Globus pallidus (tissue), 1 donor: Measurements from ENCODE around the gene MYO3B.
"Not testable (repeated sequence)": the region's sequence is repeated elsewhere in the genome, so short reads cannot be mapped to it uniquely, and the experiment has no call there.

Experiments
- DNase-seq: peaks from one replicate; pipeline ENCODE4 v3.0.0-alpha.2; 2015; ENCODE audit warnings: low spot score

The MYO3B gene

DNA sequence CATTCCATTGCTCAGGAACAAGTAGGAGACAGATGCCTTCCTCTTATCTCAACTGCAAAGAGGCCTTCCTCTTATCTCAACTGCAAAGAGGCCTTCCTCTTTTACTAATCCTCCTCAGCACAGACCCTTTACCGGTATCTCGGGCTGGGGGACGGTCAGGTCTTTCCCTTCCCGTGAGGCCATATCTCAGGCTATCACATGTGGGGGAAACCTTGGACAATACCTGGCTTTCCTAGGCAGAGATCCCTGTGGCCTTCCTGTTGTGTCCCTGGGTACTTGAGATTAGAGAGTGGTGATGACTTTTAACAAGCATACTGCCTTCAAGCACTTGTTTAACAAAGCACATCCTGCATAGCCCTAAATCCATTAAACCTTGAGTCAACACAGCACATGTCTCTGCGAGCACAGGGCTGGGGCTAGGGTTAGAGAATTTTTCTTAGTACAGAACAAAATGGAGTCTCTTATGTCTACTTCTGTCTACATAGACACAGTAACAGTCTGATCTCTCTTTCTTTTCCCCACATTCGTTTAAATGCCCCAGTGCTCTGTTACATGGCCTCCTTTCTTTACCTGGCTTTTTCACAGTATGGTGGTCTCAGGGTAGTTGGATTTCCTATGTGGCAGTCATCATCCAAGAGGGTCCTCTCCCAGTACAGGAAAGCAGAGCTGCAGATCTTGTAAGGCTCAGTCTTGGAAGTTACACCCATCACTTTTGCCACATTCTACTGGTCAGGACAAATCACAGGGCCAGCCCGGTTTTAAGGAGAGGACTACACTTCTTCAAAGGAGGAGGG is 86.0 kb downstream of the MYO3B start:
- not testable (repeated sequence) for DNase-seq

DNA sequence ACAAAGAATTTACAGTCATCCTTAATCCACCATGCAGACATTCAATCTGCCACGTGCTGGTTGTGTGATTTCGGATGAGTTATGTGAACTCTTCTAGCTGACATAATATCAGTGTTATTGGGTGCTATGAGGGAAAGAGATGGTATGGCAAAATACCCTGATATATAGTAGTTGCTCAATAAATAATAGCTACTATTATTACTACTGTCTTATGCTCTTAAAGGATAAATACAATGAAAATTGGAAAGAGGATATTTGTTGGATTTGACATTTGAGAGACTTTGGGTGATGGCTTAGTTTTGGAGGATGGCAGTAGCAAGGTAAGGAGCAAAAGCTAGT is 86.5 kb downstream of the MYO3B start:
- no peak for DNase-seq

DNA sequence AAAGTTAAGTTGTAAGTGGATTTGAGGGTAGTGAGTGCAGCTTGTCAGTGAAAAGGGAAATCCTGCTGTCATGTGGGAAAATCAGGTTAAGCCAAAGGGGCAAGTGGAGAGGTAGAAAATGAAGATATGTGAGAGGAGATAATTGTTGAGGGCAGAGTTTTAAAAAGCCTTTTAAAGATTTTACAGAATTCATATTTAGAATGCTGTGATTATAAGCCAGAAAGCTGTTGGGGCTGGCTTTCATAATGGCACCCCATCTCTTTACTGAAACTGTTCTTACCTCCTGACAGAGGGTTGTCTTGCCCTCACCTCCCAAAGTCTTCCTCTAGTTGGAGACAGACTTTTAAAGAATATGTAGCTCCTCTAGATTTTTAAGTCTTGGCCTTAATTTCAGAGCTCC is 86.9 kb downstream of the MYO3B start:
- no peak for DNase-seq

DNA sequence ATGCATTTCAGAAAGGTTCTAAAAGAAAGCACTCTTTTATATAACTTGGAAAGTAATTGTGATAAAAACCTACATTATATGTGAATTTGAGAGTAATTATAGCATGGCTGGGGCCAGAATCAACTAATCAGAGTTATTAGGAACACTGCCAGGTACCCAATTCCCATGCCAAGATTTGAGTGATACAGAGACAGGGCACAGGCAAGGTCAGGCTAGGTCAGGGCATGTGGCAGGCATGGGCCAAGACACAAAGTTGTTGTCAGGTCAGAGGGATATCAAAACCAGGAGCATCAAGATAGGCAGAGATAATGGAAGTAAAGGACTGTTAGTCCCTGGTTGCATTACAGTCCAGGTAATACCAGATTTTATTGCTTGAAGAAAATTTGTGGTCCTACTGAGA is 87.4 kb downstream of the MYO3B start:
- no peak for DNase-seq

DNA sequence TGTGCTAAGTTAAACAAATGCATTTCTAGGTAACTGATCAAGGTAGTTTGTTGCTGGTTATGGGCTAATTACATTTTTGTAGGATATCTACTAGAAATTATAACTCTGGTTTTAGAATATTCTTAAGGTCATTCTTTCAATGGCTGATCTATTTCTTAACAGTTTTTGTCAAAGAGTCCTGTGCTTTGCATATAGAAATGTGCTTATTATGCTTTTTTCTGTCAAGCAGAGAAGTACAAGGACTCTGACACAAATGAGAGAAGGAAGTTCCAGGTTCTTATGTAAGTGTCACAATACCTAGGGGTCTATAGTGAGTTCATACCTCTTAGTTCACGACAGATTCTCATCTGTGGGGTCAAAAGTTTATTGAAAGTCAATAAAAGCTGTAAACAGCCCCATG is 88.4 kb downstream of the MYO3B start:
- DNase-seq = no peak

DNA sequence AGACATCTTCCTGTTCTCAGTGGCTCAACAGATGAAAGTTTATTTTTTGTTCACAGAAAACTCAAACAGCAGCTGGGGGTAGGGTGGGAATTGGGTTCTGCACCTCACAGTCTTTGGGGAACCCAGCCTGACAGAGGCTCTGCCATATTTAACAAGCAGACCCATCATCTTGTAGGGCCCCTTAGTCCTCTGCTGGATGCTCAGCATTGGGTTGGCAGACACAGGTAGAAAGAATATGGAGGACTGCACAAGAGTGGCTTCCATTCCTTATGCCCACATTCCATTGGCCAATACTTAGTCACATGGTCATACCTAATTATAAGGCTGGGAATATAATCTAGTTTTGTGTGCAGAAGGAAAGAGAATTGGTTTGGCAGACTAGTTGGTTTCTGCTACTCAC is 89.1 kb downstream of the MYO3B start:
- DNase-seq = no peak

DNA sequence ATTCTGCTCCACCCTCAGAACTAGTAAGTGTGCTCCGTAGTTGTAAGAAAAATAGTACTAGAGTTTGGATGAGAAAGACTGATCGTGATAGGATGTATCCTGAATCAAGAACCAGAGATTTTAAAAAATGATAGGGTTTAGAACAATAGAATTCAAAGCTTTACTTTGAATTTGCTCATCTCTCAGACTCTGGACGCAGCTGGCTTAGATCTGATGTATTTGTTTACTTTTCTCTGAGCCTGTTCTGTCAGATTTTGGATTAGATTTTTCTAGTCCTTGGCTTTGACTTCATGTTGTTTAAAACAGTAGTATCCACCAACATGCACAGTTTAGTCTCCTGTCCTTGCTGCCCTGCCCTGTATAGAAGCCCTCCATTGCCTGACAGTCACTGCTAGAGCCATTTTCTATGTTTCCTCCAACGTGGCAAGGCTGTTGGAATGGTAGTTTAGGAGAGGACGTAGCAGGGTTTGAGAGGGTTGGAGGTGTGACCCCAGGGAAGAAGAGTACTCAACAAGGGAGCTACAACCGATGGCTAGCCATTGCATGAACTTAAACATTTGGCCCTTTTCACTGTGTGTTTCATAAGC is 92.4 kb downstream of the MYO3B start:
- no peak for DNase-seq

DNA sequence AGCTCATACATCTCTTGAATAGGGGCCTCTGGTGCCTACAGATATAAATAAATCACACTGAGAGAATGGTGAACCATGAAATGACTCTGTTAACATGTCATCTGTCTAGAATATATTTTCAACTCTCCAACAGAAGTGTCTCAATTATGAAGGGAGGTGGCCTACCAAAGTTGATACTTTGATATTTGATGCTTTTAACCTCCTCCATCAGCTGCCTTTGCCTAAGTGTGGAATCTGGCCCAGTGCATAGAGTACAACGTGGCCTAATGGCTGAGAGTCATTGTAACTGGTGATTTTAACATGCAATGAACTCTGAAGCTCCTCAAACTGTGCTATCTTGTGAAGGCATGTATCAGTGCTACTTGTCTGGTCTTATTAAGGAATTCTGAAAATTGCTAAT is 93.4 kb downstream of the MYO3B start:
- DNase-seq = no peak

DNA sequence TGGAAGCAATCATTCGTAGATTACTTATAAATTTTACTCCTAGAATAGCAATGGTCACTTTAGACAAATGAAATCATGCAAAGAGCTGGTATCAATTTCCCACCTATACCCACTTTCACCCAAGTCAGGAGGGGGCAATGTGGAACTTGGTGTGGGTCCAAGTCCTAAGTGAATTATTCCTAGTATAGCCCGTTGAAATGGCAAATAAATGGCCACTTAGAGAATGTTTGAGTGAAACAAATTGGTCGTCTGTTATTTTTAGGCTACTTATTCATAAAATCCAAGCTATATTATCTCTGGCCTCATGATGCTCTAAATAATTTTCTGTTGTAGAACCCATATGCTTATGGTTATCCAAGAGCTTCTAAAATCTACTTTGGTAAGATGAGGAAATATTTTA is 98.1 kb downstream of the MYO3B start:
- DNase-seq = no peak

DNA sequence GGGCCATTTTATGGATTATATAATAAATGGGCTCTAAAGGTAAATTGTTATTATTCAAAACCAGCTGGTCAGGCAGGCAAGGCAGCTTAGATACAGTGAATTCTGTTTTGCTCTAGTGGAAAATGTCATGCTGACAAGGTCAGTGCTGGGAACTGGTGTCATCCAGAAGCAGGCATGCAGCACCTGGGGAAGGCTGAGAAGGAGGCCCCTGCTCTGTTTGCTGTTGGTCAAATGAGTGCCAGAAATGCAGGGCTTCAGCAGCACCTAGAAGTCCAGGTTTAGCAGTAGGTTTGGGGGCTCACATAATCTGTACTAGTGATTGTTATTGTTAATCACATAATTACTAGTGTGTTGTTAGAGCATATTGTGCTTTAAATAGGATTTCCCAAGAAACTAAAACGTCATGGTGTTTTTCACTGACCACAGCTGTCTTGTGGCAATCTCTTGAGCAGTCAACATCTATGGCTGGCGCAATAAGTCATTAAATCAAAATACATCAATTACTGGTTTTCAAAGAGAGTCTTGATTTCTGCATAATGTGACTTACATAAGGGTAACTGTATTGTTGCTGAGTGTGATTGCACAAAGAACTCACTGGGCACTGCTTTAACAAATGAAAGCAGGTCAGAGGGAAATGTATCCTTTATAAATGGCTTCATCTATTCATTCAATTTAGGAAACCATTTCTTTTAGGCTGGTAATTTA is 99.1 kb downstream of the MYO3B start:
- no peak for DNase-seq

DNA sequence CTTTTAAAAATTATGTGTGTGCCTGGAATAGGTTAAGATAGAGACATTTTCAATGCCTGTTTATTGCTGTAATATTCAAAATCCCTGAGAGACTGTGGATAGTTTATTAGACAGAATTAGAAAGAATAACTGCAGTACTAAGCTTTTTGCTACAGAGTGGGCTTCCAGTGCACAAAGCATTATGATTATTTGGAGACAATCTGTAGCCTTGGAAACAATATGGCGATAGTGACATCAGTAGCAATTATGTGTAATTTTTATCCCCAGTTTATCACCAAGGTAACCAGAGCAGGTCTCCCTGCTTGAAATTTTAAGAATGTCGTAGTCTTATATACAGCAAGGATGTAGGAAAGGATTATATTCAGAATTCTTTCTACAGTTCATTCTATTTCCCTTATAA is 100.0 kb downstream of the MYO3B start:
- no peak for DNase-seq

DNA sequence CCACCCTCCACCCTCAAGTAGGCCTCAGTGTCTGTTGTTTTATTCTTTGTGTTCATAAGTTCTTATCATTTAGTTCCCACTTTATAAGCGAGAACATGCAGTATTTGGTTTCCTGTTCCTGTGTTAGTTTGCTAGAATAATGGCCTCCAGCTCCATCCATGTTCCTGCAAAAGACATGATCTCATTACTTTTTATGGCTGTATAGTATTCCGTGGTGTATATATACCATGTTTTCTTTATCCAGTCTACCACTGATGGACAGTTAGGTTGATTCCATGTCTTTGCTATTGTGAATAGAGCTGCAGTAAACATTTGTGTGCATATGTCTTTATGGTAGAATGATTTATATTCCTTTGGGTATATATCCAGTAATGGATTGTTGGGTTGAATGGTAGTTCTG is 101.7 kb downstream of the MYO3B start:
- DNase-seq = not testable (repeated sequence)

DNA sequence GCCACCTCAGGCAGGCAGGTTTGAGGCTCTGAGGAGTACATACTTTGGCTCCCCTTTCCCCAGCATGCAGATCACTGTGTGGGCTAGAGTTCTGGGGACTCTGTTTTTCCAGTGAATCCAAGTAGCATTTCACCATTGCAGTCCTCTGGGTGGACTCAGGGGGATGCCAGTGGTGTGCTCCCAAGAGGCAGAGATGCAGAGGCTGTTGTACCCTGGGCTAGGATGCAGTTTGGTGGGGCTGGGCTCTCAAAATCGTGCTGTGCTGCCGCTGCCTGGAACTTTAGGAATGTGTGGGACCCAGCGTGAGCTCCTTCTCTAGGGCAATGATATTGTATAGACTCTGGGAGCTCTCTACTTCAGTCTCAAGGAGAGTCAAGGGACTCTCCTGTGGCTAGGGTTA is 104.9 kb downstream of the MYO3B start:
- DNase-seq = no peak

DNA sequence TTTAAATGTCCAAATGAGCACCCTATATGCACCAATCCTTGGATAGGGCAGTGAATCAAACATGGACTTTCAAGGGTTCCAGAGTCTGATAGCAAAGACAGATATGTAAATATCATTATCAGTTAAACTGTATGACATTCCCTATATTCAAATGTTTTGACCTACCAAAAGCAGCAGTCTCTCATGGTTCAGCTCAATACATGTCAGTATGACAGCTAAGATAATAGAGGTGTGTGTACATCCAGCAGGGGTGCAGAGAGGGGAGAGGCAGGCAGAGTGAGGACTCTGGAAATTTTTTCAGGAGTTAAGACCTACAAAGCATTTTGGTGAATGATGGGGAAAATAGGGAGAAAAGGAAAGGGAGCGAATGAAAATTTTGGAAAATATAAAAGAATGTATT is 106.3 kb downstream of the MYO3B start:
- DNase-seq = no peak

DNA sequence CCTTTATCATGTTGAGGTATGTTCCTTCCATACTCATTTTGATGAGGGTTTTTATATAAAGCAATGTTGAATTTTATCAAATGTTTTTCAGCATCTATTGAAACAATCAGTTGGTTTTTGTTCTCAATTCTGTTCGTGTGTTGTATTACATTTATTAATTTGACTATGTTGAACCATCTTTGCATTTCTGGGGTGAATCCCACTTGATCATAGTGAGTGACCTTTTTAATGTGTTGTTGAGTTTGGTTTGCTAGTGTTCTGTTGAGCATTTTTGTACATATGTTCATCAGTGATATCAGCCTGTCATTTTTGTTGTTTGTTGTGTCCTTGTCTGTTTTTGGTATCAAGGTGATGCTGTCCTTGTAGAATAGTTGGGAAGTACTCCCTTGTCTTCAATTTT is 110.9 kb downstream of the MYO3B start:
- DNase-seq = no peak

DNA sequence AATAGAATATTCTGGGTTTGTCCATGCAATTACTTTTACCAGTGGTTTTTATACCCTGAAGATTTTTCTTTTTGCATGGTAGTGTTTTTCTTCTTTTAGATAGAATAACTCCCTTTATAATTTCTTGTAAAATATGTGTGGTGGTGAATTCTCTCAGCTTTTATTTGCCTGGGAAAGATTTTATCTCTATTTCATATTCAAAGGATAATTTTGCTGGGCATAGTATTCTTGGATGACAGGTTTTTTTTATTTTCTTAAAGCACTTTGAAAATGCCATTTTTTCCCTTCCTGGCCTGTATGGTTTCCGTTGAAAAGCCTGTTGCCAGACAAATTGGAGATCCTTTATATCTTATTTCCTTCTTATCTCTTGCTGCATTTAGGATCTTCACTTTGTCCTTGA is 113.5 kb downstream of the MYO3B start:
- DNase-seq = no peak

DNA sequence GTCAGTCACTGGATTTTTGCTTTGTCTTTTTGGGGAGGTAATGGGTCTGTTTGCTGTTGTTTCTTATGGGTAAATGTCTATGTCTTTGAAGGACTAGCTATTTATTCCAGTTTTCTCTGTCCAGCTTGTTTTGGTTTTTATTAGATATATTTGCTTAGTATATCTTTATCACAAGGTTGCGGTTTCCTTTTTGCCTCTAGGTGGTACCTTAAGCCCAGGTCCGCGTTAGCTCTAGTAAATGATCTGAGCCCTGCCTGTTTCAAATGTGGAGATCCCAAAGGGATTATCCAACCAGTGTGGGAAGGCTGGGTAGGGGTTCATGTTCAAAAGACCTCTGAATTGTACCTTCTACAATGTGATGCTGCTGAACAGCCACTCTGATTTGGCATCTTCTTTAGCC is 114.5 kb downstream of the MYO3B start:
- no peak for DNase-seq

DNA sequence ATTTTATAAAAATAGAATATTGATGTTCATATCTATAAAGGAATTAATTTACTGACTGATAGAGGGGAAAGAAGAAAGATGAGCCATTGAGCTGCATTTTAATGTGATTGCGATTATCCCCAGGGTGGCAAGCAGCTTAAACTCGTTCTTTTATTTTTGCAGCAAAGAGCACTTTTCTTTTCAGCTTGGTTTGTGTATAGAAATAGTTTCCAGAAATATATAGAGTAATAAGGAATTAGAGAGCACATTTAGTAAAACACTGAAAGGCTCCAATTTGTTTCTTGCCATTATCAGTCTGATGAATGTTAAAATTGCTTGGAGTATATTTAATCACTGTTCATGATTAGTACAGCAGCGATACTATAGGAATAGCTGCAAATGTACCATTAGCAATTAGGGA is 119.5 kb downstream of the MYO3B start:
- DNase-seq = no peak

DNA sequence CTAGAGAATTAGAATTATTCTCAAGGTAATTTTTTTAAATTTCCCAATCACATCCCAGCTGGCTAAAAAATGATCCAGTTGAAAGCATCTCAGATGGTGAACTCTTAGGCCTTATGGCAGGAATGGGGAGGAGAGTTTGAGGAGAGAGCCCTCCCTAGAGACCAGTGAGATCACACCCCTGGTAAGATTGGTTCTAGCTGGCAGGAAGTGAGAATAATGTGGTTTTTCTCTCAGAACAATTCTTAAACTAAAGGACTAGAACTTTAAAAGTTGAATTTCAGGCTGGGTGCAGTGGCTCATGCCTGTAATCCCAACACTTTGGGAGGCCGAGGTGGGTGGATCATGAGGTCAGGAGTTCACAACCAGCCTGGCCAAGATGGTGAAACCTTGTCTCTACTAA is 120.2 kb downstream of the MYO3B start:
- no peak for DNase-seq

DNA sequence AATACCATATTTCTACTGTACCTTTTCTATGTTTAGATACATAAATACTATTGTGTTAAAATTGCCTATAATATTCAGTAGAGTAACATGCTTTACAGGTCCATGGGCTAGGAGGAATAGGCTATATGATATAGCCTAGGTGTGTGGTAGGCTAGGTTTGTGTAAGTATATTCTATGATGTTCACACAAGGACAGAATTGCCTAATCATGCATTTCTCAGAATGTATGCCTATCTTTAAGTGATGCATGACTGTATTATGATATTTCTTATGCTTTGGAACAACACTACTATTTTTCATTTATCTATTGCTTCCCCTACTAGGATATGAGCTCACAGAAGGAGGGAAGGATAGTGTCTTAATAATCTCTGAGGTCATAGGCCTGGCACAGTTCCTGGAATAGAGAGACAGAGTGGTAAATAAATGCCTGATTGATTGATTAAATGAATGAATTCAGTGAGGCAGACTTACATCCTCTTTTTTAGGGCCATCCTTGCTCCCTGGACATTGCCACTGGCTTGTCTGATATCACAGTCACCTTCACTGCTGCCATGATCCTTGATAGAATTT is 121.0 kb downstream of the MYO3B start:
- DNase-seq = no peak

DNA sequence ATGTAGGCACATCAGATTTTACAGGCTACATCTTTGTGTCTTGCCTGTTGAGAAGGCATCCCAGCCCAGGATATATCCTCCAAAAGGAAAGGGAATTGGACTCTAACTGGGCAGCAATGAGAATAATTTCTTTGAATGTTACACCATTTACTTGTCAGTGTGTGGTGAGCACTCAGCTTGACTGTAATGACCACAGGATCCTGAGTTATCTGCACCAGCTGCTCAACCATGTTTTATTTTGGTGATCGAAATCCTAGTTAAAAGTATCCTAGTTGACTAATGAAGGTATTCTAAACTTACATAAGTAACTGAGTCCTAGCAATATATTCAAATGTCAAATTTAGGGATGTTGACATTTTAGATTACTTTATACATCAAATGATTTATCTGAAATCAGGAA is 123.0 kb downstream of the MYO3B start:
- no peak for DNase-seq

DNA sequence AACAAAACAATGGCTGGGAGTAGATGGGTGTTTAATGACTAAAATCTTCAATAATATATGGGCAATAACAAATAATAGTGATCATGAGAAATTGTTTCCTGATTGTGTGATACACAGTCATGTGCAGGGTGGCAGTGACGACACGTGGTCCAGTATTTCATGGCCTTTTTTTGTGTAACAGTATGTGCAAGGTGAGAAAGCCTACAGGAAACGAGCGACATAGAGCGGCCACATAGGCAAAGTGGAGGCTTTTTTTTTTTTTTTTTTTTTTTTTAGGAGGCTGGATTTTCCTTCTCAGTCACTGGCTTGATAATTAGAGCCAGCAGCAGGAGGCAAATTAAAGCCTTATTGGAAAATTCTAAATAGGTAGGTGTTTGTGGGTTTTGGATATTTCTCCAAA is 123.7 kb downstream of the MYO3B start:
- no peak for DNase-seq

DNA sequence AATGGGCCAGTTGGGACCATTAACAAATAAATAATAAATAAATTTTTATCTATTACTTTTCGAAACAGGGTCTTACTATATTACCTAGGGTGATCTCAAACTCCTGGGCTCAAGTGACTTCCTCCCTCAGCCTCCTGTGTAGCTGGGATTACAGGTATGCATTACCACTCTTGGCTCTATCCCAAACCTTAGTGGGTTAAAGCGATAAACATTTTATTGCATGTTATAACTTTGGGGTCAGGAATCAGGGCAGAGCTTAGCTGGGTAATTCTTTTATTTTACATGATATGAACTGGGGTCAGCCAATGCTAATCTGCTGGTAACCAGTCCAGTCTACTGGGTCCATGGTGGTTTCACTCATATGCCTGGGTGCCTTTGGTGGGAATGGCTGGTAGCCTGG is 127.8 kb downstream of the MYO3B start:
- no peak for DNase-seq
